GM19455 (cell line): ENCODE data around the gene CFL1.
"Not testable (repeated sequence)": the region's sequence is repeated elsewhere in the genome, so short reads cannot be mapped to it uniquely, and the experiment has no call there.

ENCODE experiments used
- ATAC-seq: cut with Tn5 transposase; IDR thresholded peaks from one replicate; pipeline ENCODE4 v1.9.1; 2021; ENCODE audit not compliant: unreplicated experiment

CFL1 gene

DNA sequence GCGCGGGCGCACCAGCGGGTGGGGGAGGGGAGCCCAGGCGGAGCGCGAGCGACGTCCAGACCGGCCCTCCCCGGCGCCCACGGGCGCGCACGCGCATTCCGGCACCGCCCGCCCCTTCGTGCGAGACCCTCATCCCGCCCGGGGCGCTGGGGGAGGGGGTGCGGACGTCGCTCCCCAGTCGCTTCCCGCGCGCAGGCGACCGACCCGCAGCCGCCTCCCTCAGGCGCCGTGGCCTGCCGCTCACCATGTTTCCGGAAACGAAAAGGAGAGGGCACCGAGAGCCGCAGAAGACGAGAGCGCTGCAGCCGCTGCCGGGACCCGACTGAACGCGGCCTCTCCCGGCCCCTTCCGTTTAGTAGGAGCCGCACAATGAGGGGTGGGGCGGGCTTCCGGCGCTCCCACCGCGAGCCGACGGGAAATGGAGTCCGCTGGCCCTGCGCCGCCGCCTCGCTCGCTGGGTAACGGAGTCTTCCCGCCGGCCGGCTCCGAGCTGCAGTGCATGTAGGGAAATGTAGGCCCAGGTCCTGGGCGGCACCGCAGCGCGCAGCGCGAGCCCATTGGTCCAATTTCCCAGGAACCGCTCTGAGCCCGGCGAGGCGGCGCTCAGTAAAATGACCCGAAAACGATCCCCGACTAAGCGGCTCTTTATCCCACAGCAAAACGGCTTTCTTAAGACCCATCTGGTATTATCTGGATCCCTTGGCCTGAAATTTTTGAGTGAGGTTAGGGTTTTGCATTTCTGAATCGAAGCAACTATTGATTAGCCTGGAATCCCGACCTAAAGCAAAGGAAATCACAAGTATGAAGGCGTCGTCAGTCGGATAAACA is at the start of gene CFL1:
TSS of gene CFL1 (minus strand) at position 328 of the 828 bp plus-strand sequence. CDS start at position 247, 81 bp downstream.
- peak; percentile 45 for ATAC-seq

DNA sequence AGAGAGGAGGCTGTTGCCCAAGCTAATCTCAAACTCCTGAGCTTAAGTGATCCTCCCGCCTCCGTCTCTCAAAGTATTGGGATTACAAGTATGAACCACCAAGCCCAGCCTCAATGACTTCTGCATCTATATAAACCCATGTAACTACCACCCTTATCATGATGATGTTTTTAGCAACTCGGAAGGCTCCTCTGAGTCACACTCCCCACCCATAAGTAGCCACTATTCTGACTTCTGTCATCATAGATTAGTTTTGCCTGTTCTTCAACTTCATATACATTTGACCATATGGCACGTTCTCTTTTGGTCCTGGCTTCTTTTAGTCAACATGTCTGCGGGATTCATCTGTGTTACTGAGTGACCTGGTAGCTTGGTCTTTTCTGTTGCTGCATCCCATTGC is 48.6 kb upstream of the CFL1 start:
- no peak for ATAC-seq

DNA sequence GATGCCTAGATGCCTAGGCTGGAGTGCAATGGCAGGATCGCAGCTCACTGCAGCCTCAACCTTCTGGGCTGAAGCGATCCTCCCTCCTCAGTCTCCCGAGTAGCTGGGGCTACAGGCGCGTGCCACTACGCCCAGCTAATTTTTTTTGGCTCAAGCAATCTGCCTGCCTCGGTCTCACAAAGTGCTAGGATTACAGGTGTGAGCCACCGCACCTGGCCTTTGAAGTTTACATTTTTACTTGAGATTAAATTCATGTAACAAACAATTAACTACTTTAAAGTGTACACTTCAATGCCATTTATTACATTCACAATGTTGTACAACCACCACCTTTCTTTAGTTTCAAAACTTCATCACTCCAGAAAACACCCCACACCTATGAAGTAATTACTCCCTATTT is 45.7 kb upstream of the CFL1 start:
- no peak for ATAC-seq

DNA sequence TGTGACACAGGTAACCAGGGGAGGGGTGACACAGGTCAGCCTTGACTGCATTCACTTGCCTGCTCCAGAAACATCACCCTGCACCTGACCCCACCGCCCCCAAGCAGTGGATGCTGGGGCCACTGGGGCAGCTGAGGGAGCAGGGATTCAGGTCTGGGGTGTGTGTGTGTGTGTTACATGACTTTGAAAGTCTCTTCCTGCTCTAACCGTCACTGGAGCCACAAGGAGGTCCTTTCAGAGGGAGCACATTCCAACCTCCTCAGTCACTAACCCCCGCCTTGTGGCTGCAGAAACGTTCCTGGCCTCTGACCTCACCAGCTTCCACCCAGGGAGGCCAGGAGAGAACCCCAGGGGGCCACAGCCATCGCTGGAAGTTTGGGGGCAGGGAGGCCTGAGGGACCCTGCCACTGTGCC is 45.1 kb upstream of the CFL1 start:
- ATAC-seq = no peak

DNA sequence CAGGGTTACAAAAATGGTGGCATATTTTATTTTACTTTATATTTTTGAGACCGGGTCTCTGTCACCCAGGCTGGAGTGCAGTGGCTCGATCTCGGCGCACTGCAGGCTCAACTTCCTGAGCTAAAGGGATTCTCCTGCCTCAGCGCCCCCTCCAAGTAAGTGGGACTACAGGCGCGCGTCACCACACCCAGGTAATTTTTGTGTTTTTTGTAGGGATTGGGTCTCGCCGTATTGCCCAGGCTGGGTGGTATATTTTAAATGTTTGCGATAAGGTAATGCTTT is 42.9 kb upstream of the CFL1 start:
- ATAC-seq = no peak

DNA sequence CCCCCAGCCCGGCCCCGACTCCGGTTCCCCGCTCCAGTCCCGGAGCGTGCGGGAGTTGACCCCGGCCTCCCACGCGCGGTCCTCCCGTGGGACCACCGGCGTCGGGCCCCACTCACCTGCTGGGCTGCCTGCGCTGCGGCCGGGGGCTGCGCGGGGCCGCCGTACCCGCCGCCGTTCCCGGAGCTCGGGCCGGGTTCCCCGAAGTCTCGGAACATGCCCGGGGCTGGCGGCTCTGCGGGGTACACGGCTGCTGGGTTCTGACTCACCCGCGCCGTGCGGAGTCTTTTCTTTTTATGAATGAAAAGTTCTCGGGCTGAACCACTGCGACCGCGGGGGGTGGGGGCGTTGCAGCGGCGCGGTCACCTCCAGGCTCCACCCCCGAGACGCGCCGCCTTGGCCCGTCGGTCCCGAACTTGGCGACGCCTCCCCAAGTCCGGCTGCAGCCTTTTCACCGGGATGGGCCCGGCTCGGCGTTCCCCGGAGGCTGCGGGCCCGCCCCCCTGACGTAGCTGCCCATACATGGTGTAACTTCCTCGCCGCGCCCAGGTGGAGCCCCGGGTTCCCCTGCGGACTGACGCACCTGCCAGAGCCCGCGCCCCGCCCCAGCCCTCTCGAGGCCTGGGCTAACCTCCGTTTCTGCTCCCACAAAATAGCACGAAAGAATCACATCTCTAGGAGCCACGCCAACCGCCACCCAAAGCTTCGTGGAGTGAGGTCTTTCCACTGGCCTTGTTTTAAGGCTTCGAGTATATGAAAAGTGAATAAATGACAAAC is 42.3 kb upstream of the CFL1 start, which contains the start of gene FOSL1:
TSS of gene FOSL1 (minus strand) at position 264 of the 774 bp plus-strand sequence. CDS start at position 215, 49 bp downstream.
- peak; percentile 72 for ATAC-seq

DNA sequence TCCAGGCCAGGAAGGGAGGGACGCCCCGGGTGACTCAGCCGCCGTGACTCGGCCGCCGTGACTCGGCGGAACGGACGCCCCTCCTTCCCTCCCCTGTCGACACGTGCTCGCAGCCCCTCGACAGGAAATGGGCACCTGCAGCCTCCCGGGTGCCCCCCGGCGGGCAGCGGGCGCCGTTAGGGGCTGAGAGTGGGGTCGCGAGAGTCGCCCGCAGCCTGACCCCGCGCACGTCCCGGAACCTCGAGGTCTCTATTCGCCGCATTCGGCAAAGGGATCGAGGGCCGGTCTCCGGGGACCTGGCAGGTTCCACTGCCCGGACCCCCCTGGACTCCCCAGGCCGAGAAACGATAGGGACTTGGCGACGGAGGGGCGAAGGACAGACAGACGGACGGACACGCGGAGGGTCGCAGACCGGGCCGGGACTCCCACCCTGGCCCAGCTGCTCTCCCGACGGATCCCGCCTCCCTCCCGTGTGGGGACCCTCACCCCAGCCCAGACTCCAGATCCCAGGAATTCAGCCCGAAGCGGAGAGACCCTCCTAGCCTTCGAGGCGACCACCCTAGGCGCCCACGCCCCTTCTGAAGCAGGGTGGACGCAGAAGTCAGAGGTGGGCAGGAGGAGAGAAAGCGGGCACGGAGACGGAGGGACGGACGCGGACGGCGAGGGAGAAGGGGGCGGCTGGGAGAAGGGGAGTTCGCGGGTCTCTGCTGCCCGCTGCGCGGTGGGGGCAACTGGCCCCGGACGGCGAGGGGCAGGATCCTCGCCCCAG is 41.6 kb upstream of the CFL1 start:
- ATAC-seq = no peak

DNA sequence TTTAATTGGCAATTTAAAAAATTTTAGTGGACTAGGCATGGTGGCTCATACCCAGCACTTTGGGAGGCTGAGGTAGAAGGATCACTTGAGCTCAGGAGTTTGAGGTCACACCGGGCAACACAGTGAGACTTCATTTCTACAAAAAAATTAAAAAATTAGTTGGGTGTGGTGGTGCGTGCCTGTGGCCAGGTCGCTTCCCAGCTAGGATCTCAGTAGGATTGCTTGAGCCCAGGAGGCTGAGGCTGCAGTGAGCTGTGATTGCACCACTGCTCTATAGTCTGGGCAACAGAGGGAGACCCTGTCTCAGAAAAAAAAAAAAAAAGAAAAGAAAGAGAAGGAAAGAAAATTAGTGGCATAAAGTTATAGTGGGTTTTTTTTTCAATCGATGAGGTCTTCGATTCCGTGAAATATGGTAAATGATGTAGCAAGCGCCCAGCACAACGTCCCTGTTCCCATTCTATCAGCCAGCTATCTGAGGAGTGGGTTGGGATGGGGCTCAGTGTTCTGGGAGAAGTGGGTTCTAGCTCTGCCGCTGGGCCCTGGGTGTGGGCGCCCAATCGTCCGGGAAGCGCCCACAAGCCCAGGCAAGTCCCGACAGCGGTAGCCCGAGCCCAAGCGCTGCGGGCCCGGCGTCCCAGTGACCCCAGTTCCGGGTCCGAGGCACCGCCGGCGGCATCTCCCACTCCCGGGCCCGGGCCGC is 40.8 kb upstream of the CFL1 start:
- no peak for ATAC-seq

DNA sequence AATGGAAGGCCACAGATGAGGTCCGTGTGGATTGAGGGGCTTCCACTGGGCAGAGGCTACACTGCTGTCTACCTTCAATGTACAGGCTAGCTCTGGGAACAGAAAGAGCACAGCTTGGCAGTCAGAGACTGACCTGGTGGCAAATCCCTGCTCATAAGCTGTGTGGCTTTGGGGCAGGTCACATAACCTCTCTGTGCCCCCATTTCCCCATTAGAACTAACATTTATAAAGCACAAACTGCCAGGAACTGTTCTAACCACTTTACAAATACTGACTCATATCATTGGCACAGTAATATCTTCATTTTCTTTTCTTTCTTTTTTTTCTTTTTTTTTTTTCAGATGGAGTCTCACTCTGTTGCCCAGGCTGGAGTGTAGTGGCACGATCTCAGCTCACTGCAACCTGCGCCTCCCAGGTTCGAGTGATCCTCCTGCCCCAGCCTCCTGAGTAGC is 39.1 kb upstream of the CFL1 start:
- no peak for ATAC-seq

DNA sequence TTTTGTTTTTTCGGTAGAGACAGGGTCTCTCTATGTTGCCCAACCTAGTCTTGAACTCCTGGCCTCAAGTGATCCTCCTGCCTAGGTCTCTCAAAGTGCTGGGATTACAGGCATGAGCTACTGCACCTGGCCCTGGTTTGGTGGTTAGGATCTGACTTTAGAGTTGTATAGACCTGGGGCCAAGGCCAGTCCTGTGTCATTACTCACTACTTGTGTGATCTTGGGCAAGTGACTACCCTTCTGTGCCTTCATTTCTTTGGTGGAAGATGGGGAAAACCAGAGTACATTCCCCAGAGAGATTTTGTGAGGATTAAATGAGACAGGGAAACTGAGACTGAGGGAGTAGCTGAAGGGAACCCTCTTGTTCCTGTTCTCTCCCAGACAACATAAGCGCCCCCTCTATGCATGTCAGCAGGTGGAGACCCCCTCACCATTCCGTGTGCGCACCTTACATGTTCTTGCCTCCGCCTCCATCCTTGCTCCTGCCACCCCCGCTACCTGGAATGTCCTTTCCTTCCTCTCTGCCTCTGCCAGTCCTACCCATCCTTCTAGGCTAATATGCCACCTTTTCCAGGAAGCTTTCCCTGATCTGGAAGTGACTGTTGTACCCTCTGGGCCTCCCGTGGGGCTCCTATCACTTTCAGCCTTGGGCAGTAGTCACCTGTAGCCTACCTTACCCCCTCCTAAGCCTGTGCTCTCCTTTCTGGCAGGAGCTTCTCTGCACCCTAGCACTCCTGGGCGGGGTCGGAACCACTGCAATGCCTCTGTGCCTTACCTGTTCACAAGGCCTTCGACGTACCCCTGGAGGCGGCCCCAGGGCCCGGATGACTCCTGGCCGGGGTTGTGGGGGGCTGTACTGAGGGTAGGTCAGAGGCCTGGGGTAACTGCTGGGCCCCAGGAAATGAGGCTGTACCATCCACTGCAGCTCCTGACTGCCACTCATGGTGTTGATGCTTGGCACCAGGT is 38.3 kb upstream of the CFL1 start:
- ATAC-seq = no peak

DNA sequence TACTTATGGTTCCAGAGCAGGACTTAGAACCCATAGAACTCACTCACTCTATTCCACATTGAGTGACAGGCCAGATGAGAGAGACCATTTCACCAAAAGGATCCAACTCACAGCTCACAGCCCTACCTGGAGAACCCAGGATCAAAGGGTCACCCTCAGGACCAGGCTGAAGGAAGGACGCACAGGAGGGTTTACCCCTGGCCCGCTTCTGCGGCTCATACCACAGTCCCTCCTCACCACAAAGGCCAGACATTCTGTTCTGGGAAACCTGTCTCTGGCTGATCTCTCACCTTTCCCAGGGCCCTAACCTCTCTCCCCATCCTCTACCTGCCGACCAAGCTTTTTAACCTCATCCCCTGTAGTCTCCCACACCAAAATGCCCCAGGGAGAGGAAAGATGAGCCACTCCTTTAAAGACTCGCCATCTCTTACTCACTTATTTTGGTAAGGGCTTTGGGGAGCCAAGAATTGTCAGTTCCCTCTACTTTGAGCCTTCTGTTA is 37.6 kb upstream of the CFL1 start:
- no peak for ATAC-seq

DNA sequence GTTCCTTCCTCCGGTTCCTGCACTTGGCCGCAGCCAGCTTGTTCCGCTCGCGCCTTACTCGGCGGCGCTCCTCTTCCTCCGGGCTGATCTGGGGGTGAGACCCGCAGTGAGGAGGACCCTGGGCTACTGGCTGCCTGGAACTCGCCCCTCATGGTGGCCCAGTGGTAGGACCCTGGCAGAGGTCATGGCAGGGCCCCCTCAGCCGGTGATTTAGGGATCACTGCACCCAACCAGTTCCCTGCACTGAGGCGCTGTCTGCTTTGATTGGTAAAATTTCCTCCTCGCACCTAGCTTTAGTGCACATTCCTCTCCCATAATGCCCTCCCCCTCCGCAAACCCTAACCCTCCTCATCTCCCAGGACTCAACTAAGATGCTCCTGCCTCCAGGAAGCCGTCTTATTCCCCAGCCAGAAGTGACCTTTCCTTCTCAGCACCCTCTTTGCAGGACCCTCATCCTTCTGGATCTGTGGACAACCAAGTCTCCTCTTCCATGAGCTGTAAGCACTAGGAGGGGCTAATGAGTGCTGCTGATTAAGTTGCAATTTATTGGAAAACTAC is 36.1 kb upstream of the CFL1 start:
- ATAC-seq = no peak

DNA sequence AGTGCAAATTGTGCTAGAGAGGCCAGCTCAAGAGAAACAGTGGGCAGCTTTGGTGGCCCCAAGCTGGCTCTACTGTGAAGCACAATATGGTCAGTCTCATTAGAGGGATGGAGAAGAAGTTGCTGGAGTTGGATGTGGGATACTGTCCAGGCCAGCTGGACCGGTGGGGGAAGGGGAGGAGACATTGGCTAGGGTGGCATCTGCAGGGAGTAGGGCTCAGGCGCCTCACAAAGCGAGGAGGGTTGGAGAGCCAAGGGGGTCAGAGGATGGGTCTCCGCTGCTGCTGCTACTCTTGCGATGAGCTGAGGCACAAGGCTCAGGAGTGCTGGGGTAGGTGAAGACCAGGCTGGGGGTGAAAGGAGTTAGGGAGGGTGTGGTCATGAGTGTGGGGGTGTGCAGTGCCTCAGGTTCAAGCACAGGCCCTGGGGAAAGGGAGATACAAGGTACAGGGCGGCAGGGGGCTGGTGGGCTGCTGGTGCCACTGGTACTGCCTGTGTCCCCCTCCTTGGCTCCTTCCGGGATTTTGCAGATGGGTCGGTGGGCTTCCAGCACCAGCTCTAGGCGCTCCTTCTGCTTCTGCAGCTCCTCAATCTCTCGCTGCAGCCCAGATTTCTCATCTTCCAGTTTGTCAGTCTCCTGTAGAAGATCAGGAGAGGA is 34.8 kb upstream of the CFL1 start:
- no peak for ATAC-seq

DNA sequence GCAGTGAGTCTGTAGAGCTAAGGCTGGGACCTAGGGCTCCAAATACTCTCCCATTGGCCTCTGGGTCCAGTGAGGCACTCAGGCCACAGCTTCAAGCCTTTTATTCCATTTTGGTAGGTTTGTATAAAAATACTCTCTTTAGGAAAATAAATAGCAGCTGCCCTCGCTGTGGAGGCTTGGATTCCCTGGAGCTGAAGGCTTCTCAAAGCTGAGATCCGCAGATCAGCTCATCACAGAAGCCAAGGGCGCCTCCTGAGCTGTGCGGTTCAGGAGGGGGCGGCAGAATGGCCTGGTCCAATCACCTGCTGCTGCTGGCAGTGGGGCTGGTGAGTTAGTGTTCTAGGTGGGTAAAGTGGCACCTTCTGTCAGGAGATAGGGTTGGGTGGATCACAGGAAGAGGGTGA is 34.2 kb upstream of the CFL1 start:
- ATAC-seq = not testable (repeated sequence)

DNA sequence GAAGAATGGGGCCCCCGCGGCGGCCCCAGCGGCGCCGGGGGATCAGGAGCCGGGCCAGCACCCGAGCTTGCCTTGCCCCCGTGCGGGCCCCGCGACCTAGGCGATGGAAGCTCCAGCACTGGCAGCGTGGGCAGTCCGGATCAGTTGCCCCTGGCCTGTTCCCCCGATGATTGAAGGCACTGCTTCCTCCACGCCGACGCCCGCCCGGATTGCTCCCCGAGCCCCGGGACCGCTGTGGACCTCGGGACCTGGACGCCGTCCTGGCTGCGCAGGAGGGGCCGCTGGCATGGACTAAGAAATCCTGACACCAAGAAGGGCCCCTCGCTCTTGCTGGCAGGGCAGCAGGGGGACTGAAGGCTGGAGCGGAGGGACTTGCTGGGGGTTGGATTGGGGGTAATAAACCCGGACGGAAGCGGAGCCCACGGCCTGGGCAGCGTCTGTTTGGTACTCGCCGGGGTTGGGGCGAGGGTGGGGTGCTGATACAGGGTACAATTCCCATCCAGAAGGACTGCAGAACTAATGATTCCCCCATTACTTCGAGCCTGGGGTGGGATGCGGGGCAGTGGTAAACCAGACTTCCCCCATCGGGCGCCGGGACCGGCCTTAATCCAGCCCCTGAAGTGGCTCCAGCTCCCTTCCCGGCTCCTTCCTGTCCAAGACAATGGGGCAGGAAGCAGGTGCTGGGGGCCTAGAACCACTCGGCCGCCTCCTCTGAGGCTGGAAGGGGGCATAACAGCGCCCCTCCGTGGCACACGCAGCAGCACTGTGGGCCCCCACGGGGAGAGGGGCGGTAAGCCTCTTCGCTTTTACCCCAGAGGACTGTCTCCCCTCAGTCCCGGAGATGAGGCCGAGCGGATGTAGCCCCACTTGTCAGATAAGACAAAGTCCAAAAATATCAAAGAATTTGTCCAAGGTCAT is 33.5 kb upstream of the CFL1 start:
- ATAC-seq = no peak

DNA sequence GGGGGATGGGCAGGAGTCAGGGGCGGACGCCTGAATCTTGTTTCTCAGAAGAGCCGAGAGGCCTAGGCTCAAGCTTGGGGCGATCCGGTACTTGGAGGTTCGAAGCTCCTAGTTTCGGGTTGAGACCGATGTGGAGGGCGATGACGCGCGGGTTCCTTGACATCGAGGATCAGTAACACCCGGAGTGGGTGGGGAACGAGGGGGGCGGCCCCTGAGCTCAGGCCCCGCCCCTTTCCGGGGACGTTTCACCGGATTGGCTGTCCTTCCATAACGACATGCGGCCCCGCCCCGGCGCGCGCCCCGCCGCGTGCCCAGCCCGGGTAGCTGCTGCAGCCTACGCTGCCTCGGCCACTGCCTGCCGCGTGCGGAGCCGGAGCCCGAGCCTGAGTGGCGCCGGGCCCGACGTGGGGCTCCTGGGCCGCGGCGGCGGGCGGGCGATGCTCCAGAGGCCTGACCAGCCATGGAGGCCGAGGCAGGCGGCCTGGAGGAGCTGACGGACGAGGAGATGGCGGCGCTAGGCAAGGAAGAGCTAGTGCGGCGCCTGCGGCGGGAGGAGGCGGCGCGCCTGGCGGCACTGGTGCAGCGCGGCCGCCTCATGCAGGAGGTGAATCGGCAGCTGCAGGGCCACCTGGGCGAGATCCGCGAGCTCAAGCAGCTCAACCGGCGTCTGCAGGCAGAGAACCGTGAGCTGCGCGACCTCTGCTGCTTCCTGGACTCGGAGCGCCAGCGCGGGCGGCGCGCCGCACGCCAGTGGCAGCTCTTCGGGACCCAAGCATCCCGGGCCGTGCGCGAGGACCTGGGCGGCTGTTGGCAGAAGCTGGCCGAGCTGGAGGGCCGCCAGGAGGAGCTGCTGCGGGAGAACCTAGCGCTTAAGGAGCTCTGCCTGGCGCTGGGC is 32.6 kb upstream of the CFL1 start, which contains the start of gene CCDC85B:
TSS of gene CCDC85B (plus strand) at position 350 of the 895 bp plus-strand sequence. CDS start at position 461, 111 bp downstream.
- peak; percentile 53 for ATAC-seq
